HepG2 (cell line): ENCODE data around the gene TJP2. TPM values are rescaled to one million over a fixed set of nuclear protein-coding genes. Genes with fewer than 3 reads are reported as not detected.
A peak's percentile ranks its signal among the peaks of the same experiment; 100 is the strongest.

Source experiments
- ATAC-seq: fragments of 200-7000 bp; cut with Tn5 transposase; 3 replicates; pipeline ENCODE4 v1.9.1; 2020; ENCODE audit warnings: mild to moderate bottlenecking, moderate library complexity
- BruUV-seq: library from RNA; stranded (reverse); fragments of 400-500 nt; replicated peaks from 2 replicates; lab custom pipeline; 2021; lab: Mats Ljungman, UMichigan
- CTCF ChIA-PET: fragments of 300-600 bp; formaldehyde crosslinking; extraction: SDS; loops from one replicate; lab custom pipeline; 2021; ENCODE audit warnings: low total read pairs, inconsistent platforms, low intra/inter-chr PET ratio; lab: Yijun Ruan, JAX
- POLR2A ChIA-PET: fragments of 350-600 bp; sonication (Branson Sonifier 250); formaldehyde crosslinking; loops from one replicate; lab custom pipeline; 2020; ENCODE audit warnings: antibody characterized with exemption, inconsistent platforms; lab: Yijun Ruan, JAX
- DNase-seq: peaks from one replicate; pipeline ENCODE4 v3.0.0-alpha.2; 2015; ENCODE audit warnings: low spot score
- FAIRE-seq: peaks from 3 replicates; lab custom pipeline; 2011; peaks lifted over from hg19 to GRCh38; lab: Jason Lieb, UNC
- H2AFZ ChIP-seq: one replicate; pipeline ENCODE4 v1.6.1; 2011; ENCODE audit warnings: low read length, inconsistent platforms
- H3K27ac ChIP-seq: fragments of 300-600 bp; 3 replicates; pipeline ENCODE4 v1.8.0; 2011; ENCODE audit warnings: mixed run types, mild to moderate bottlenecking, mixed read lengths, low read length, inconsistent platforms; ENCODE audit not compliant: insufficient read depth; ENCODE audit errors: extremely low read length
- H3K27me3 ChIP-seq, 2 experiments: fragments of 200-600 bp in 1 of 2; 2 replicates in 1 of 2; 3 replicates in 1 of 2; pipeline versions ENCODE4 v1.6.0 to v1.8.0; 2011; ENCODE audit warnings: low read length in 2 of 2, mild to moderate bottlenecking in 2 of 2, moderate library complexity in 2 of 2, inconsistent platforms in 1 of 2; ENCODE audit not compliant: insufficient read depth in 2 of 2, control insufficient read depth in 1 of 2
- H3K36me3 ChIP-seq, 2 experiments: fragments of 200-600 bp in 1 of 2; replicated peaks in 1 of 2; 2 replicates in 1 of 2; 3 replicates in 1 of 2; pipeline versions ENCODE4 v1.5.1 to v1.8.0; 2011; ENCODE audit warnings: low read length in 2 of 2, inconsistent platforms in 1 of 2; ENCODE audit not compliant: insufficient read depth in 2 of 2, control insufficient read depth in 1 of 2
- H3K4me1 ChIP-seq: 2 replicates; pipeline ENCODE4 v1.5.1; 2012; ENCODE audit warnings: low read length, inconsistent platforms; ENCODE audit not compliant: insufficient read depth
- H3K4me2 ChIP-seq: 2 replicates; pipeline ENCODE4 v1.6.0; 2011; ENCODE audit warnings: low read depth, low read length, inconsistent platforms
- H3K4me3 ChIP-seq, 3 experiments: fragments of 200-600 bp in 1 of 3; sonication (generic), shearing (Covaris generic) in 1 of 3; replicated peaks in 1 of 3; 2 replicates each; pipeline ENCODE4 v1.5.1; 2011 to 2016; ENCODE audit warnings: low read length in 3 of 3, inconsistent platforms in 2 of 3, low read depth in 2 of 3, mild to moderate bottlenecking in 2 of 3, control low read depth in 1 of 3, mixed read lengths in 1 of 3; ENCODE audit not compliant: insufficient read depth in 1 of 3
- H3K79me2 ChIP-seq: one replicate; pipeline ENCODE4 v1.6.1; 2011; ENCODE audit warnings: low read length, inconsistent platforms; ENCODE audit not compliant: insufficient read depth
- H3K9ac ChIP-seq: 2 replicates; pipeline ENCODE4 v1.6.0; 2011; ENCODE audit warnings: mild to moderate bottlenecking, low read depth, low read length, inconsistent platforms; ENCODE audit not compliant: insufficient read depth
- H3K9me3 ChIP-seq: 2 replicates; pipeline ENCODE4 v1.5.1; 2012; ENCODE audit warnings: mild to moderate bottlenecking, low read length
- H4K20me1 ChIP-seq: 2 replicates; pipeline ENCODE4 v1.6.0; 2011; ENCODE audit warnings: inconsistent platforms, mild to moderate bottlenecking, low read length, moderate library complexity; ENCODE audit not compliant: insufficient read depth
- MEIS1 ChIP-seq: sonication (generic); formaldehyde crosslinking; IDR thresholded peaks from 2 replicates; pipeline ENCODE4 v1.9.0; 2021; ENCODE audit warnings: mild to moderate bottlenecking, missing genetic modification reagents, moderate library complexity, borderline replicate concordance
- MXI1 ChIP-seq: IDR thresholded peaks from 3 replicates; pipeline ENCODE4 v1.6.1; 2012; ENCODE audit warnings: low read depth, low read length, inconsistent platforms, borderline replicate concordance
- NONO ChIP-seq, 2 experiments: fragments of 450-650 bp in 1 of 2; sonication (generic) in 1 of 2; formaldehyde crosslinking in 1 of 2; IDR thresholded peaks in 1 of 2; conservative IDR thresholded peaks in 1 of 2; 2 replicates each; pipeline versions ENCODE4 v1.6.1 to v1.8.0; 2017 to 2022; ENCODE audit warnings: mild to moderate bottlenecking in 1 of 2, missing genetic modification reagents in 1 of 2, moderate library complexity in 1 of 2
- RBM22 ChIP-seq: fragments of 200-400 bp; formaldehyde crosslinking; optimal IDR thresholded peaks from 2 replicates; pipeline ENCODE3; 2017; ENCODE audit warnings: mild to moderate bottlenecking, low read length, moderate library complexity
- RELA ChIP-seq: sonication (generic); formaldehyde crosslinking; IDR thresholded peaks from 2 replicates; pipeline ENCODE4 v1.4.0; 2020; ENCODE audit warnings: missing genetic modification reagents
- TARDBP ChIP-seq: sonication (generic); formaldehyde crosslinking; IDR thresholded peaks from 2 replicates; pipeline ENCODE4 v1.8.0; 2022; ENCODE audit warnings: mild to moderate bottlenecking, missing genetic modification reagents
- TBP ChIP-seq: sonication (generic); formaldehyde crosslinking; IDR thresholded peaks from 2 replicates; pipeline ENCODE4 v1.5.0; 2020; ENCODE audit warnings: missing genetic modification reagents
- ZNF232 ChIP-seq: sonication (generic); formaldehyde crosslinking; IDR thresholded peaks from 2 replicates; pipeline ENCODE4 v1.4.0; 2020; ENCODE audit warnings: missing genetic modification reagents, borderline replicate concordance
- ZNF800 ChIP-seq: sonication (generic); formaldehyde crosslinking; IDR thresholded peaks from 2 replicates; pipeline ENCODE4 v1.4.0; 2020; ENCODE audit warnings: missing genetic modification reagents
- WGBS: methylation state at CpG from one replicate; pipeline ENCODE4 v1.1.6; 2017; ENCODE audit warnings: low lambda C conversion rate; 5-methylcytosine and 5-hydroxymethylcytosine counted together
- in situ Hi-C: cut with HindIII; loops from 2 replicates; pipeline ENCODE4 v1.10.0; 2017; ENCODE audit warnings: low pct_unique_long_range_greater_than_20kb; ENCODE audit not compliant: extremely low pct_ligation_motif_present
- intact Hi-C: fragments of 100-400 bp; cut with micrococcal nuclease; formaldehyde crosslinking; loops from one replicate; pipeline ENCODE4 v1.10.0; 2022; ENCODE audit not compliant: unreplicated experiment
- polyA plus RNA-seq, 8 experiments: library from polyadenylated mRNA; depleted of rRNA in 3 of 8; stranded (reverse) in 7 of 8; unstranded in 1 of 8; fragments of >200 nt; fragmentation: Illumina TruSeq in 4 of 8; extraction: Trizol in 4 of 8; gene quantifications; 2 replicates each; pipeline versions ENCODE4 v1.2.1 to v1.2.3, GENCODE V29; 2011 to 2016; ENCODE audit warnings: low read depth in 4 of 8, missing spikeins in 1 of 8, mixed read lengths in 1 of 8; ENCODE audit not compliant: insufficient read depth in 1 of 8
- total RNA-seq, 5 experiments: library from RNA; depleted of rRNA; stranded (reverse); fragments of >200 nt; fragmentation: Illumina TruSeq; extraction: Trizol; gene quantifications; 2 replicates each; pipeline ENCODE4 v1.2.3, GENCODE V29; 2016; ENCODE audit warnings: low read depth in 1 of 5

TJP2 gene
- total and polyA plus RNA-seq, 2 of the 13 experiments (the other 11 are each of a cell fraction or from before 2014, with no cell fraction given): 109 to 110 TPM

DNA sequence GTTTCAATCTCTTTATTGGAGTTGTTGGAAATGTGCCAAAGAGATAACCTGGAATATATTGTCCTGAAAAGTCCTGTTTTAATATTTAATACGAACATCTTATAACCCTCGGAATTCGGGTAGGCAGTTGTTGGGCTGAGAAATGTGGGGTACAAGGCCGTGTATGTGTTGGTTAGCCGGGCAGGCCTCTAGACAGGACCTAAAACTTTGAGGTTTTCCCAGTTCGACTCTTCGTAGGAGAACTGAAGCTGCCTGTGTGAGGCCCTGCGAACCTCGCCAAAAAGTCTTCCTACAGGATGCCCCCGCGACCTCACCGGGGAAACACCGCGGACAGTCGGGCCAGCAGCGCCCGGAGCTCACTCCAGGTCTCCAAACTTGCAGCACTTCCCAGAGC, 583 bp upstream of the TJP2 start:
- FAIRE-seq (no peak), ATAC-seq (no peak; the same call in 2 of the 3 replicates), DNase-seq (no peak)
- H3K27ac ChIP-seq: peak overlapping the region; percentile 50
- H2AFZ ChIP-seq: no peak overlapping the region
- H3K4me1 ChIP-seq: peaks cover 87% of the 10 kb centered on the region
- H4K20me1 ChIP-seq: peaks cover 59% of the 10 kb centered on the region
- H3K27me3 ChIP-seq: no peaks in the 10 kb centered on the region
- peak overlapping the region; percentile 69 for H3K9ac ChIP-seq
- peaks cover 0 to 15% of the 10 kb centered on the region in 2 experiments; a peak in 2 of 5 replicates for H3K36me3 ChIP-seq
- POLR2A ChIA-PET: interaction anchor here (2.0 to 3.5 kb wide), 3 partner anchors 12 to 20 kb away, joined by 11 to 19 read pairs (median 15); no protein-coding TSS in a partner anchor
- H3K4me2 ChIP-seq: peak overlapping the region; percentile 93
- peak overlapping the region; percentile 66 to 73 (median 67) for H3K4me3 ChIP-seq
- H3K9me3 ChIP-seq: no peaks in the 10 kb centered on the region
- peaks cover 83% of the 10 kb centered on the region for H3K79me2 ChIP-seq
- intact Hi-C loops: loop anchor here (5.0 kb wide), 1 partner anchor 51 kb away; no protein-coding TSS in a partner anchor
- TF ChIP-seq TBP (CRISPR knock-in tag): no peak
- peak; percentile 82 for TF ChIP-seq RBM22
- TF ChIP-seq TARDBP (CRISPR knock-in tag): no peak
- peak; percentile 68 for TF ChIP-seq ZNF800 (CRISPR knock-in tag)
- no peak for TF ChIP-seq NONO (IDR thresholded peaks at IDR 0.05)
- TF ChIP-seq NONO (CRISPR knock-in tag; conservative IDR thresholded peaks at IDR 0.05): peak; percentile 9; the same call in 1 of the 2 replicates
- TF ChIP-seq ZNF232 (CRISPR knock-in tag): peak; percentile 30; the same call in 1 of the 2 replicates
- no peak for TF ChIP-seq MEIS1 (CRISPR knock-in tag)
- TF ChIP-seq RELA (CRISPR knock-in tag): no peak
- TF ChIP-seq MXI1: 0 out of 3 replicates have a peak, but pooled peaks have one; percentile 4
- TF ChIP-seq, all 625 proteins: peak for 5
- BruUV-seq: no TSS peak
- CTCF ChIA-PET: no interaction called here
- in situ Hi-C loops: no loop called here
- 2% methylated on average over 5 of the region's 17 CpGs for WGBS
